GM12875 (cell line): ENCODE results near the gene WAPL.

Experiments
- H3K4me3 ChIP-seq: one replicate; pipeline ENCODE4 v1.5.1; 2011; ENCODE audit warnings: low read depth, low read length, control low read depth
- TF ChIP-seq, protein P1 (sequence below): IDR thresholded peaks from 2 replicates; pipeline ENCODE4 v1.5.1; 2011; ENCODE audit warnings: low read depth, mild to moderate bottlenecking, control low read depth, inconsistent platforms, low read length, moderate library complexity, borderline replicate concordance; ENCODE audit not compliant: insufficient read depth

The WAPL gene

DNA sequence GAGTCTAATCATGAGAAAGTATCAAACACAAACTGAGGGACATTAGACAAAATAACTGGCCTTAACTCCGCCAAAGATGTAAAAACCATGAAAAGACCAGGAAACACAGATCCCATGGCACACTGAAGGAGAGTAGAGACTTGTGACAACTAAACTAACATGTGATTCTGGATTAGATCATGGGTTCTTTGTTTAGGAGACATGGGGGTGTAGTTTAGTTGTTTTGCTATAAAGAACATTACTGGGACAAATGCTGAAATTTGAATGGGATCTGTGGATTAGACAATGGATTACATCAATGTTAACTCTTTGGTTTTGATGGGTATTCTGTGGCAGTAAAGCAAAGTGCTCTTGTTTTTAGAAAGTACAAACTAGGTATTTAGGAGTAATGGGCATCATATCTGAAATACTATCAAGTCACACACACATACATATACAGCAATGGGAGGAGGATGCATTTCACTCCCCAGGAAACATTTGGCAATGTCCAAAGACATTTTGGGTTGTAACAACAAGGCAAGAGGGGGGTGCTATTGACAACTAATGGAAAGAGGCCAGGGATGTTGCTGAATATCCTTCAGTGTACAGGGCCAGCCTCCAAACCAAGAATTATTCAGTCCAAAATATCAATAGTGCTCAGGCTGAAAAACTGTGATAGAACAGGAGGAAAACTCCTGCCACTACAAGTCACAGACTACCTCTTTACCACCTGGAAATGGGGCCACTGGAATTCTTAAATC is 32.4 kb downstream of the WAPL start:
- TF ChIP-seq, protein P1, sequence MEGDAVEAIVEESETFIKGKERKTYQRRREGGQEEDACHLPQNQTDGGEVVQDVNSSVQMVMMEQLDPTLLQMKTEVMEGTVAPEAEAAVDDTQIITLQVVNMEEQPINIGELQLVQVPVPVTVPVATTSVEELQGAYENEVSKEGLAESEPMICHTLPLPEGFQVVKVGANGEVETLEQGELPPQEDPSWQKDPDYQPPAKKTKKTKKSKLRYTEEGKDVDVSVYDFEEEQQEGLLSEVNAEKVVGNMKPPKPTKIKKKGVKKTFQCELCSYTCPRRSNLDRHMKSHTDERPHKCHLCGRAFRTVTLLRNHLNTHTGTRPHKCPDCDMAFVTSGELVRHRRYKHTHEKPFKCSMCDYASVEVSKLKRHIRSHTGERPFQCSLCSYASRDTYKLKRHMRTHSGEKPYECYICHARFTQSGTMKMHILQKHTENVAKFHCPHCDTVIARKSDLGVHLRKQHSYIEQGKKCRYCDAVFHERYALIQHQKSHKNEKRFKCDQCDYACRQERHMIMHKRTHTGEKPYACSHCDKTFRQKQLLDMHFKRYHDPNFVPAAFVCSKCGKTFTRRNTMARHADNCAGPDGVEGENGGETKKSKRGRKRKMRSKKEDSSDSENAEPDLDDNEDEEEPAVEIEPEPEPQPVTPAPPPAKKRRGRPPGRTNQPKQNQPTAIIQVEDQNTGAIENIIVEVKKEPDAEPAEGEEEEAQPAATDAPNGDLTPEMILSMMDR = no peak
- H3K4me3 ChIP-seq = no peak overlapping the region

DNA sequence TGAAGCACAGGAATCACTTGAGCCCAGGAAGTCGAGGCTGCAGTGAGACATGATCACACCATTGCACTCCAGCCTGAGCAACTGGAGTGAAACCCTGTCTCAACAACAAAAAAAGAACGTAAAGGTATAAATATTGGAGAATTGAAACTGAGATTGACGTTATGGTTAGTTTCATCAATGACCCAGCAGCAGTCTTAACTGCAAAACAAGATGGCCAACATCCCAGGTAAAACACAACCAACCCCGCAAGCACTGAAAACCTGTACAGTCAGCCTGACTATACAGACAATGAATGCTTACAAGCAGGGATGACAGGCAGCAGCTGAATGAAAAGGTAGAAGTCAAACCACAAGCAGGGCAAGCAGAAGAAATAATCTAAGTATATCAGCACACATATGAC is 34.7 kb downstream of the WAPL start:
- TF ChIP-seq, protein P1 = no peak
- H3K4me3 ChIP-seq = no peak overlapping the region

- TF ChIP-seq, protein P1 = no peak
Measured at GRCh38 chr10:86483664-86484063, 37.9 kb downstream of the WAPL start.

DNA sequence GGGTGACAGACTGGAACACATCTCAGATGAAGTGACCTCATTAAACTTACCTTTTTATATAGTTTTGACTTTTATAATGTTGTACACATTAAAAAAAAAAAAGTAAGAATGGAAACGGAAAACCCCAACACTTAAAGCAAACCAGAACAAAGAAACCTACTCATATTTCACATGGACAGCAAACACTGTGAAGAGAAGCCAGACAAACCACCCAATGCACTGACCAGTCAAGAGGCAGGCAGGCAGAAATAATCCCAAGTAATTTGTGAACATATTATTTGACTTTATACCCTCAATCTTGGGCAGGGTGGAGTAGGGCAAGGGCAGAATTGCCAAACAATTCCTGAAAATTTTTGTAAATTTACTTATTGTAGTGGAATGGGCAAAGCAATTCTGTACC is 39.8 kb downstream of the WAPL start:
- no peak overlapping the region for H3K4me3 ChIP-seq
- TF ChIP-seq, protein P1 = no peak

More at GRCh38 chr10:86483664-86484063, 37.9 kb downstream of the WAPL start:
- H3K4me3 ChIP-seq = no peak overlapping the region

DNA sequence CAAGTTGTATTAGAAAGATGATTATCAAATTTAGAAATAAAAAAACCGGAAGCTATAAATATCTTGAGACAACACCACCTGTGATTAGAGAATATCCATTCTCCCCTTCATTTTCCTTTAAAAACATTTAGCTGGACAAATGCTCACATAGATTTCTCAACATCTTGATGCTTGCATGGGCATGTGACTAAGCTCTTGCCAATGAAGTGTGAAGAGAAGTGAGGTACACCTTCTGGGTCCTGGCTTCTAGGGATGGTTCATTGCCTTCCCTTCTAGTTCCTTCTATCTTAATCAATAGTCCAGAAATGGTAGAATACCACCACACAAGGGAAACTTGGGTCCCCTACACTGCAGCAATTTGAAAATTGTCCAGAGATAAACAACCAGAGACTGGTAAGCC is 41.0 kb downstream of the WAPL start:
- TF ChIP-seq, protein P1 = no peak
- H3K4me3 ChIP-seq = no peak overlapping the region

DNA sequence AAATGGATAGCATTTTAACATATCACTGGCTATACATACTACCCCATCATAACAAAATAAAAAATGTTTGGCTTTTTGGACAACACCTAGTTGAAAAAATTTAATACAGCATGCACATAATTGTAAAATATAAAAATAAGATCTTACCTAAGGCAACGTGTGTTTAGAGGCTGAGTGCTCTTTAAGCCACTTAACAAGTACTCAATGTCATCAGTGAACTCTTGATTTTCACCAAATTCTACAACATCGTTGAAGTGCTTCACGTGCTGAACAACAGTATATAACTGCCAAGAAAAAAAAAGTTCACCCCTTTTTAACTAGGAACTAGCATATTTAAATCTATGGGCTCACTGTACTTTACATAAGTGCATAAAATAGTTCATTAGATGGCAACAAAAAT is 49.5 kb downstream of the WAPL start:
- TF ChIP-seq, protein P1 = no peak
- no peak overlapping the region for H3K4me3 ChIP-seq
